GM13977 (cell line): ENCODE measurements around the gene FAM171A1.

Experiments
- DNase-seq: peaks from one replicate; pipeline ENCODE4 v3.0.0; 2012; ENCODE audit warnings: low spot score
- CTCF ChIP-seq: IDR thresholded peaks from 2 replicates; pipeline ENCODE4 v1.5.1; 2012; ENCODE audit warnings: mild to moderate bottlenecking, control low read depth; ENCODE audit not compliant: insufficient read depth; ENCODE audit errors: extremely low read depth, missing control alignments
- in situ Hi-C: fragments of 300-500 bp; cut with MboI; formaldehyde crosslinking; loops from one replicate; pipeline ENCODE4 v1.12.0; 2022; ENCODE audit warnings: low sequenced_read_pairs, low pct_unique_long_range_greater_than_20kb, mixed read lengths, inconsistent platforms; ENCODE audit not compliant: unreplicated experiment

The FAM171A1 gene

DNA sequence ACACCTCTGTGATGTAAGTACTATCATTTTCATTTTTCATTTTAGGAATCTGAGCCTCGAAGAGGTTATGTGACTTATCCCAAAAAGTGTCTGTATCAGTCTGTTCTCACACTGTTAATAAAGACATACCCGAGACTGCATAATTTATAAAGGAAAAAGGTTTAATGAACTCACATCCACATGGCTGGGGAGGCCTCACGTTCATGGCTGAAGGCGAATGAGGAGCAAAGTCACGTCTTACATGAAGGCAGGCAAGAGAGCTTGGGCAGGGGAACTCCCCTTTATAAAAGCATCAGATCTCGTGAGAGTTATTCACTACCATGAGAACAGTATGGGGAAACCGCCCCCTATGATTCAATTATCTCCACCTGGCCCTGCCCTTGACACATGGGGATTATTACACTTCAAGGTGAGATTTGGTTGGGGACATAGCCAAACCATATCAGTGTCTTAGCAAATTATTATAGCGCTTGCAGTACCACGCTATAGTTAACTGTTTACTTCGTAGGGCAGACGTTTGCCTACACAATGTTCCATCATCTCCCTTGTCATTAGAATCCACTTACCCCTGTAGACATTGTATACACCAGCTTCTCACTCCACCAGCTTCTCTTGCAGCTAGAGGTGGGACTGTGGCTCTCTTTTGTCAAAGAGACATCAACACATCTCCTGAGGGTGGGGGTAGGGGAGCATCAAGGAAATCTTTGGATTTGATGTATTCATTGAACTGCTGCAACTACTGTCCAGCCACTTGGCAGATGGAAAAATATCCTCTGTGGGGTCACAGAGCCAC lies 187.2 kb downstream of the FAM171A1 start:
- no peak for DNase-seq
- in situ Hi-C loops = no loop called here
- TF ChIP-seq CTCF = no peak

- in situ Hi-C loops = no loop called here
- DNase-seq = no peak
- TF ChIP-seq CTCF = no peak
These were observed 188.4 kb downstream of the FAM171A1 start for GRCh38 chr10:15182540-15183207.

- no peak for DNase-seq
- no peak for TF ChIP-seq CTCF
- in situ Hi-C loops = no loop called here
These were observed 189.4 kb downstream of the FAM171A1 start for GRCh38 chr10:15181576-15182156.

DNA sequence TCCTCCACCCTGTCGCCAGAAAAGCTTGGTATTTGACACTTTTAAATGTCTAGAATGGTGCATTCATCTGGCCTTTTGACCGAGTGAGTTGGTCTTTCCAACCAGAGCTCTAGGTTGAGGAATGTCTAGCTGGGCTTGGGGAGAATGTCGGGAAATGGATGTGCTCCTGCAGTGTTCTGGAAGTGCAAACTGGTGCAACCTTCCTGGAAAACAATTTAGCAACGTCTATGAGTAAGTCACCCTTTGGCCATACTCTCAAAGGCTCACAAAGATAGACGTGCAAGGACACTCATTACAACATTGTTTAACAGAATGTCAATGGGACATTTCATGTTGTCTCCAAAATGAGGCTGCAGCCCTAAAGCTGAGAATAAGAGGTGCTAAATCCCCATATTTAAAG lies 190.4 kb downstream of the FAM171A1 start:
- no peak for TF ChIP-seq CTCF
- in situ Hi-C loops = no loop called here

DNA sequence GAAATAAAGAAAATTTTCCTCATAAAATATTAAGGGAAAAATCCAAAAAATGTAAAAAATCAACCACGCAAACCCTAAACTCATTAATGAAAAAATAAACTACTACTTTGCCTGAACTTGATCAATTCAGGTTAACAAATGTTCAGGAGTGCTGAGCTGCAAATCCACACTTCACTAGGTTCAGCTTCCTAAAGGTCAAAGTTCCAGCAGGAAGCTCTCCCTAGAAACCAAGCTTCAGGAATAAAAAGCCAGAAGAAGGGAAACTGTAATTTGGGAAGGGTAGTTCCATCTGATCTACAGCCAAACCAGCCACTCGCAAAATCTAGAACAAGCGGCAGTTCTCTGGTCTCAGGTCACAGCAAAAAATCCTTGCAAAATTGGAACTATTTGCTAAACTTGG lies 194.8 kb downstream of the FAM171A1 start:
- DNase-seq = no peak
- TF ChIP-seq CTCF = no peak
- in situ Hi-C loops = no loop called here

More for the DNA sequence above, 190.4 kb downstream of the FAM171A1 start:
- DNase-seq = no peak

DNA sequence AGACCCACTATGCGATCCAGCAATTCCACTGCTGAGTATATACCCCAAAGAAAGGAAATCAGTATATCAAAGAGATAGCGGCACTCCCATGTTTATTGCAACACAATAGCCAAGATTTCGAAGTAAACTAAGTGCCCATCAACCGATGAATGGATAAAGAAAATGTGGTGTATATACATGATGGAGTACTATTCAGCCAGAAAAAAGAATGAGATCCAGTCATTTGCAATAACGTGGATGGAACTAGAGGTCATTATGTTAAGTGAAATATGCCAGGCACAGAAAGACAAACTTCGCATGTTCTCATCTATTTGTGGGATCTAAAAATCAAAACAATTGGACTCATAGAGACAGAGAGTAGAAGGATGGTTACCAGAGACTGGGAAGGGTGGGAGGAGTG lies 195.5 kb downstream of the FAM171A1 start:
- no peak for DNase-seq
- in situ Hi-C loops = no loop called here

More for the DNA sequence above, 195.5 kb downstream of the FAM171A1 start:
- TF ChIP-seq CTCF = no peak
